ENCODE results near the gene RTL9. TPM values are rescaled to one million over a fixed set of nuclear protein-coding genes. Genes with fewer than 3 reads are reported as not detected.
"Not testable (repeated sequence)": the region's sequence is repeated elsewhere in the genome, so short reads cannot be mapped to it uniquely, and the experiment has no call there.

RTL9 gene
- not detected for total RNA-seq

DNA sequence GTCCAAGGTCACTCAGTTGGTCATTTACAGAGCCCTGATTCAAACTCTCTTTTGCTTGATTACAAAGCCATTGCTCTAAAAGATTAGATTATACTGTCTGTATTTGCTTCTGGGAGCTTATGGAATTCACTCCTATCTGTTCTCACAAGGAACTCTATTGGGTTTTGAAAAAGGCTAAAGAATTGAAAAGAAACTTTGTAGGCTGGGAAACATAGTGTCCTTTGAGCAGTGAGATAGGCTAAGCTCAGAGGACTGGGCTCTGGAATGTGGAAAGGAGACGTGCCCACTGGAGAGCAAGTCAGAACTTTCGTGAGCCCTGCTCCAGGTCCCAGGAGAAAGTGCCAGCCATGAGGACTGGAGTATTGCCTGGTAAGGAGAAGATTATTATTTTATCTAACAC lies at the start of gene RTL9:
Gene RTL9 (plus strand): TSS at position 301 of the 400 bp plus-strand sequence. CDS start 91,770 bp downstream, outside the sequence.
- ChIA-PET CTCF (no interaction called here), POLR2A (no interaction called here)

DNA sequence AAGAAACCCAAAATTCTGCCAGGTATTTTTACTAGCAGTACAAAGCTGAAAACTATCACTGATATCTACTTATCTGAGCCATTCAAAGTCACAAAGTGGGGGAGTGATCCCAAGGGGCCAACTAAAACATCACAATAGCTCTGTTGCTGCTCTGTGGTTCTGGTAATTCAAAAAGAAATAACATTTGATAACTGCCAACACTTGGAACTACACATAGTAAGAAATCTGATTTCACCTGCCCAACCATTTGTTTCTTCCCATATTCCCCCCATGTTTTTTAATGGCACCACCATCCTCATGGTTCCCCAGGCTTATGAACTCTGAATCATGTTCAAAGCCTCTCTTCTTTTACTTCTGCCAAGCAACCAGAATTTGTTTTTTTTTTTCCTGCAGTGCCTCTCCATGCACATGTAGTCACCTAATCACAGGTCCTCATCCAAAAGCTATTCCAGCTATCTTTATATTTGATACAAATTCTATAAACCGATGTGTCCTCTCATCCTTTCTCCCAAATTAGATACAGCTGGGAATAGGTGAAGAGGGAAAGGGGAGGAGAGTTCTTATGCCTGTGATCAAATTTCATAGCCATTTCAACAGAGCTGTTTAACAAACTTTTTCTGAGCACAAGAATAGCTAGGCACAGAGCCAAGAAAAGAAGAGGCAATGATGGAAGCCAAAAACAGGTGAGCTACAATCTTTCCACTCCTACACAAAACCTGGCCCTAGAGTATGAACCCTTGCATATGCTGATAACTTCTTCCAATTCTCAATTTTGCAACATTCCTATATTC lies 48.5 kb upstream of the RTL9 start:
- ChIA-PET POLR2A (interaction anchor here (0.5 kb wide), 1 partner anchor 72 kb away, joined by 3 read pairs; no protein-coding TSS in a partner anchor), CTCF (no interaction called here)

- ChIA-PET POLR2A (interaction anchor here (0.5 kb wide), 1 partner anchor 73 kb away, joined by 3 read pairs; no protein-coding TSS in a partner anchor), CTCF (no interaction called here)
Measured at GRCh38 chrX:110310896-110311295, 47.8 kb upstream of the RTL9 start.

DNA sequence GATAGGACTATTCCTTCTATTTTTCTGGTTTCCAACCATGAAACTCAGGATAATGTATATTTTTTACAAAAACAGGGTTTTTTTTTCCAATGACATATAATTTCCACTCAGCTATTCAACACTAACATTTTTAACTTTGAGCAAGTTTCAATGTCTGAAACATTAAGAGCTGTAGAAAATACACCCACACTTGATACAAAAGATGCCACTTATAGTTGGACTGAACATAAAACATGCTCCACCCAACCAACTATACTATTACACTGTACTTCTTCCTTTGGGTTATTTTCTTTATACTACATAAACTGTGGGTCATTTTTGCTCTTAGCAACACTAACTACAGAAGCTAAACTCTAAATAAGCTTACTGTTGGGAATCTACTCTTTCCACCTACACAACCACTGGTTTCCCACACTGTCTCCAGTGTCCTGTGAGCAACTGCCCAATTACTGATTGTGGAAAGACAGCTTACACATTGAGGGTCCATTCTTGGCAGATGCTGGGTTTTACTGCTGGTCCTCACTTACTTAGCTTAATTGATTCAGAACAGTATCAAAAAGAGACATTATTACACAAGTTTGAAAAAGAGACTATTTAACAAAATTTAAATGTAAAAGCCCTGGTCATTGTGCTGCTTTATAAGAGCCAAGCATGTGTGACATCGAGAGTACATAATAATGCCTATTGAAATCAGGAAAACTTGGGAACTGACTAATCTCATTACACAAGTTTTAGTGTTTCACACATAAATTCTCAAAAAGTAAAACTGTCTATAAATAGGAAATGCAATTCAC lies 47.0 kb upstream of the RTL9 start:
- POLR2A ChIA-PET, result no interaction called here
- CTCF ChIA-PET, result no interaction called here

- POLR2A ChIA-PET, result no interaction called here
- CTCF ChIA-PET, result no interaction called here
Measured at GRCh38 chrX:110315551-110315950, 43.1 kb upstream of the RTL9 start.

DNA sequence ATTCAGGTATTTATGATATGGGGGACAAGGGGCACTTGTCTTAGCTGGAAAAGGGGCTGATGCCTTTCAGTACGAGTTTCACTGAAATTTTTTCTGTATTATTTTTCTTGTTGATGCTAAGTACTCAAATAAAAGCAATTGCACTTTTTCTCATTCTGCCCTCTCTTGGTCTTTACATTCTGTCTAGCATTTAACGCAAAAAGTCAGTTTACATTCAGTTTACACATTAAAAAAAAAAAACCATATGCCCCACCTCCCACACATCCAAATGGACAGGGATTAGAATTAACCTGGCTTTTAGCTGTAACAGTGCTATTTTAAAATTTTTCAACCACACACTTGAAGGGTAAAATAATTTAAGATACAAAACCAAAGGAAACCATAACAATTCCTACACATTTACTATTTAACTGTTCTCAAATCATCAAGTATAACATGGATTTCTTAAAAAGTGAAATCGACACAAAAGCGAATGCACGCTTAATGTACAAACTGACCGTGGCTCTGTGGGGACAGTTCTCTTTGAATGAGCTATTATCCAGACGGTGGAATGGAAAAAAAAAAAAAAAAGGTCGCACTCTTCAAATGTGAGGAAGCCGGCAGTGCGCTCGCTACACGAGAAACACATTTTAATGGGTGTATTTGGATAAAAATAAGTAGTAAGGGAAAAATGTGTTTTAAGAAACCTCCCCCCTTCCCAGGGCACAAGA lies 42.1 kb upstream of the RTL9 start:
- CTCF ChIA-PET, result no interaction called here
- POLR2A ChIA-PET, result no interaction called here

DNA sequence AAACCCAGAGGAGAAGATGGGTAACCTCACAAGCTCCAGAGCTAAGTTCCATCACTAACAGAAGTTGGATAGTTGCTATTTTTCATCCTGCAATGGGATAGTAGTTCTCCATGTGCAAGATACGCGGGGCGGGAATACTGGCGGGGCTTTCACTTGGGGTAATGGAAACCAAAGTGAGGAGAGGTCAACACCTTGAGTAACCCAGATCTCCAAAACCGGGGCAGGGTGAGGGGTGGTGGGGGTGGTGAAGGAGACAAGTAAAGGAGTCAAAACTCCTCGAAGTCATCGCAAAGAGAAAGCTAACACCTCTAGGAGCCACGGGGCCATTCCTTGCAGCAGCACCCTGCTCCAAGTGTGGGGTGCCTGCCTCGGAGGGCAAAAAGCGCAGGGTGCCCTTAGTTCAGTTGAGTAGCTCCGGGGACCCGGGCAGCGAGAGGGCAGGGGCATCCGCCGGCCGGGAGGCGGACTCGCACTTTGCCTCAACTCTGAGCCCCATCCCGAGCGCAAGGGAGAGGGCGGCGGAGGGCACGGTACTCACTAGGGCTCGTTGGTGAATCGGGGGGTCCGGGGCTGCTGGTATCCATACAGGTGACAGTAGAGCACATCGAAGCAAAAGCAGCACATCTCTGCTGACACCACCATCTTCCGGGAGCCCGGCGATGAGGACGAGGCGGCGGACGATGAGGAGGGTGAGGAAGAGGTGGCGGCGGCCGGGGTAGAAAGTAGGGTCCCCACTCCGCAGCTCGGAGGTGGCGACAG lies 41.4 kb upstream of the RTL9 start:
- ChIA-PET POLR2A (interaction anchor here (0.7 to 1.3 kb wide), 2 partner anchors 24 to 79 kb away, joined by 3 read pairs; no protein-coding TSS in a partner anchor), CTCF (no interaction called here)

GRCh38 chrX:110317820-110318663 lies 40.6 kb upstream of the RTL9 start, which contains the start of gene AMMECR1:
Gene AMMECR1 (minus strand): TSS chrX:110318085. CDS start chrX:110318071, 14 bp downstream.
- CTCF ChIA-PET, result interaction anchor here (0.8 to 1.0 kb wide), 2 partner anchors 9 to 127 kb away, joined by 3 read pairs; no protein-coding TSS in a partner anchor

DNA sequence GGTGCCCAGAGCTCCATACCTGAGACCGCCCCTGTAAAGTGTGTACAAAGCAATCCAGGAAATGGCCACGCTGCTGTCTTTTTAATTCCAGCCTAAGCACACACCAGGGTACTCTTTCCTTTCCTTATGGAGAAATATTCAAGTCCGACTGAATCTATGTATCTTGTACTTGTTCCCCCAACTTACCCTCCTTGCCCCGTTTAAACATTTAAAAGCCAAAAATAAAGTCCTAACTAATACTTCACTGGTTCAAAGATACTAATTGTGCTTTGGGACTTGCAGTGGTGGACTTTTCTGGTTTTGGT lies 40.0 kb upstream of the RTL9 start:
- ChIA-PET CTCF (interaction anchor here (0.8 to 1.0 kb wide), 2 partner anchors 10 to 127 kb away, joined by 3 read pairs; no protein-coding TSS in a partner anchor), POLR2A (interaction anchor here (1.3 kb wide), 1 partner anchor 113 kb away, joined by 4 read pairs; no protein-coding TSS in a partner anchor)

More at GRCh38 chrX:110317820-110318663, 40.6 kb upstream of the RTL9 start, which contains the start of gene AMMECR1:
- POLR2A ChIA-PET, result interaction anchor here (1.3 kb wide), 2 partner anchors 24 to 113 kb away, joined by 3 to 4 read pairs; no protein-coding TSS in a partner anchor

- POLR2A ChIA-PET, result no interaction called here
- CTCF ChIA-PET, result no interaction called here
Measured at GRCh38 chrX:110320381-110320987, 38.2 kb upstream of the RTL9 start.

DNA sequence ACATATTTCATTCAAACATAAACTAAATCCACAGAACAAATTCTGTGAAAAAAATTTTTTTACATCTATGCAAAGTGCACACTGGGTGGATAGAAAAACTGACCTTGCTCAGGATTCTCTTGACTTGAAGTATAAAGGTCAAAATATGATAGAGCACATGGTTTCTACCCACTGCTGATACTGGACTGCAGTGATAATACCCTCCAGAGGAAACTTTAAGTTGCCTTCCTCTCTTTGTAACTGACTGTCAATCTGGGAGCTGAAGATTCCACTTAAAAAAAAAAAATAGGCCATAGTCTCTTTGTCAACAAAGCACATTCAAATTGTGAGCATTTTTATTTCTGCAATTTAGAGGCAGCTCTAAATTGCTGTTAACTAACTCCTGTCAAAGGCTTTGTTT lies 37.6 kb upstream of the RTL9 start:
- CTCF ChIA-PET, result no interaction called here

DNA sequence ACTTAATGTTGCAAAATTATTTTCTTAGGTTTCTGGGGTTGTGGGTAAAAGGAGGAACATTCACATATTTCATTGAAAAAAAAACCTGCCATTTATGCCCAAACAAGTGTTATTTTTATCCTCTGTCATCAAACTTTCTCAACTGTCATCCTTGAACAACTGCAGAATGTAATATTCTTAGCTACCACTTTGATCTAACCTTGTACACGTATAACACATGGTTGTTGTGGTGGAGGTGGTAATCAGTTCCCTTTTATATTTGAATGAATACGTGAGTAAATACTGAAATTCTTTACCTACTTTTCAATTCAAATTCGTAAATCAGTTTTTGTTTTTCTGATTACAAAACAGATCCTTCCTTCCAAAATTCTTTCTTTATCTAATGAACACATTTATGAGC lies 37.0 kb upstream of the RTL9 start:
- CTCF ChIA-PET, result interaction anchor here (1.4 kb wide), 1 partner anchor 161 kb away, joined by 3 read pairs; no protein-coding TSS in a partner anchor
- POLR2A ChIA-PET, result no interaction called here

More for the DNA sequence above, 37.6 kb upstream of the RTL9 start:
- POLR2A ChIA-PET, result no interaction called here

- CTCF ChIA-PET, result interaction anchor here (1.4 kb wide), 1 partner anchor 162 kb away, joined by 3 read pairs; no protein-coding TSS in a partner anchor
- POLR2A ChIA-PET, result no interaction called here
Measured at GRCh38 chrX:110322603-110323002, 36.0 kb upstream of the RTL9 start.

- POLR2A ChIA-PET, result no interaction called here
- CTCF ChIA-PET, result no interaction called here
Measured at GRCh38 chrX:110326712-110327111, 31.9 kb upstream of the RTL9 start.

- ChIA-PET POLR2A (no interaction called here), CTCF (no interaction called here)
Measured at GRCh38 chrX:110327336-110327735, 31.3 kb upstream of the RTL9 start.

DNA sequence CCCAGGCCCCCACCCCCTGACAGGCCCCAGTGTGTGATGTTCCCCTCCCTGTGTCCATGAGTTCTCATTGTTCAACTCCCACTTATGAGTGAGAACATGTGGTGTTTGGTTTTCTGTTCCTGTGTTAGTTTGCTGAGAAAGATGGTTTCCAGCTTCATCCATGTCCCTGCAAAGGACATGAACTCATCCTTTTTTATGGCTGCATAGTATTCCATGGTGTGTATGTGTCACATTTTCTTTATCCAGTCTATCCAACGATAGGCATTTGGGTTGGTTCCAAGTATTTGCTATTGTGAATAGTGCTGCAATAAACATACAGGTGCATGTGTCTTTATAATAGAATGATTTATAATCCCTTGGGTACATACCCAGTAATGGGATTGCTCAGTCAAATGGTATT lies 30.0 kb upstream of the RTL9 start:
- POLR2A ChIA-PET, CTCF ChIA-PET: not testable (repeated sequence)

GRCh38 chrX:110331444-110332030 lies 27.1 kb upstream of the RTL9 start:
- ChIA-PET POLR2A (no interaction called here), CTCF (no interaction called here)

GRCh38 chrX:110333458-110333857 lies 25.2 kb upstream of the RTL9 start:
- POLR2A ChIA-PET, CTCF ChIA-PET: not testable (repeated sequence)

Measured in activated CD8-positive, alpha-beta memory T cell treated with anti-CD3 and anti-CD28 coated beads for 36 hours (primary cell).